ENCODE results near the gene SERPINB3. TPM values are rescaled to one million over a fixed set of nuclear protein-coding genes. Genes with fewer than 3 reads are reported as not detected.

Gene SERPINB3
- total and polyA plus RNA-seq, 4 donors: 0.05 TPM; not detected in 3

- no peaks in the 10 kb centered on the region for H3K36me3 ChIP-seq (ENCODE audit: control insufficient read depth in 4 of 4, insufficient read depth in 3 of 4, low read depth in 1 of 4, low read length in 3 of 4)
- no peak for TF ChIP-seq MAX (IDR thresholded peaks at IDR 0.05)
- no peak for TF ChIP-seq CTCF (IDR thresholded peaks at IDR 0.05; ENCODE audit: low read depth, low read length, missing input control)
- TF ChIP-seq JUND (IDR thresholded peaks at IDR 0.05): no peak
- TF ChIP-seq GABPA (IDR thresholded peaks at IDR 0.05 in 1 of 2, conservative IDR thresholded peaks at IDR 0.05 in 1 of 2): no peak
- no peak for TF ChIP-seq FOXA1 (IDR thresholded peaks at IDR 0.05)
- TF ChIP-seq YY1 (IDR thresholded peaks at IDR 0.05): no peak
- 85% methylated on average over 1 of the region's 1 CpG for WGBS
- DNase-seq (ENCODE audit: low spot score): no peak
- H3K27me3 ChIP-seq (ENCODE audit: control insufficient read depth in 4 of 4, insufficient read depth in 4 of 4, low read length in 3 of 4): no peaks in the 10 kb centered on the region
- no peaks in the 10 kb centered on the region for H3K9me3 ChIP-seq (ENCODE audit: control insufficient read depth in 4 of 4, low read length in 3 of 4)
- H3K27ac ChIP-seq (ENCODE audit: low read depth in 1 of 2, low read length in 2 of 2): no peak overlapping the region
- H3K4me1 ChIP-seq (ENCODE audit: control insufficient read depth in 4 of 4, insufficient read depth in 4 of 4, low read length in 3 of 4): no peaks in the 10 kb centered on the region
- no peak overlapping the region for H3K9ac ChIP-seq (ENCODE audit: low read depth in 1 of 2, low read length in 2 of 2)
- no peak overlapping the region for H3K4me3 ChIP-seq (ENCODE audit: low read depth in 1 of 3, low read length in 3 of 3)
Measured at GRCh38 chr18:63707816-63708215, 46.1 kb upstream of the SERPINB3 start.

GRCh38 chr18:63705401-63705800 lies 43.7 kb upstream of the SERPINB3 start:
- Histone ChIP-seq H3K27me3 (ENCODE audit: control insufficient read depth in 4 of 4, insufficient read depth in 4 of 4, low read length in 3 of 4) (no peaks in the 10 kb centered on the region), H3K9me3 (ENCODE audit: control insufficient read depth in 4 of 4, low read length in 3 of 4) (no peaks in the 10 kb centered on the region), H3K9ac (ENCODE audit: low read depth in 1 of 2, low read length in 2 of 2) (no peak overlapping the region), H3K27ac (ENCODE audit: low read depth in 1 of 2, low read length in 2 of 2) (no peak overlapping the region), H3K36me3 (ENCODE audit: control insufficient read depth in 4 of 4, insufficient read depth in 3 of 4, low read depth in 1 of 4, low read length in 3 of 4) (no peaks in the 10 kb centered on the region), H3K4me1 (ENCODE audit: control insufficient read depth in 4 of 4, insufficient read depth in 4 of 4, low read length in 3 of 4) (peaks cover 0 to 3% (median 0%) of the 10 kb centered on the region in 4 donors), H3K4me3 (ENCODE audit: low read depth in 1 of 3, low read length in 3 of 3) (no peak overlapping the region)
- WGBS: 87% methylated on average over 2 of the region's 2 CpGs
- DNase-seq (ENCODE audit: low spot score): no peak
- TF ChIP-seq ATF3 (IDR thresholded peaks at IDR 0.05): no peak
- no peak for TF ChIP-seq TAF1 (conservative IDR thresholded peaks at IDR 0.05)
- no peak for TF ChIP-seq RXRA (IDR thresholded peaks at IDR 0.05)
- no peak for TF ChIP-seq MAX (IDR thresholded peaks at IDR 0.05)
- no peak for TF ChIP-seq FOXA2 (IDR thresholded peaks at IDR 0.05)
- TF ChIP-seq EGR1 (IDR thresholded peaks at IDR 0.05; ENCODE audit: low read depth in 2 of 2): no peak
- no peak for TF ChIP-seq JUND (IDR thresholded peaks at IDR 0.05)
- no peak for TF ChIP-seq CTCF (IDR thresholded peaks at IDR 0.05; ENCODE audit: low read depth, low read length, missing input control)
- TF ChIP-seq GABPA (IDR thresholded peaks at IDR 0.05 in 1 of 2, conservative IDR thresholded peaks at IDR 0.05 in 1 of 2): no peak
- no peak for TF ChIP-seq FOXA1 (IDR thresholded peaks at IDR 0.05)
- TF ChIP-seq YY1 (IDR thresholded peaks at IDR 0.05): no peak
- TF ChIP-seq HNF4A (conservative IDR thresholded peaks at IDR 0.05): no peak
- TF ChIP-seq NR2F2 (IDR thresholded peaks at IDR 0.05): no peak
- TF ChIP-seq ZBTB33 (IDR thresholded peaks at IDR 0.05): no peak
- TF ChIP-seq RAD21 (IDR thresholded peaks at IDR 0.05): no peak
- no peak for TF ChIP-seq REST (IDR thresholded peaks at IDR 0.05)
- no peak for TF ChIP-seq SP1 (IDR thresholded peaks at IDR 0.05)
- no peak for TF ChIP-seq HNF4G (IDR thresholded peaks at IDR 0.05)

All from liver (tissue), 9 donors.